HG03457 (cell line): ENCODE measurements around the gene PLA2G5.

Experiments used
- ATAC-seq: cut with Tn5 transposase; IDR thresholded peaks from one replicate; pipeline ENCODE4 v1.9.1; 2021; ENCODE audit warnings: moderate number of reproducible peaks; ENCODE audit not compliant: unreplicated experiment

The PLA2G5 gene

GRCh38 chr1:20089328-20090077 is 19.5 kb downstream of the PLA2G5 start:
- no peak for ATAC-seq

DNA sequence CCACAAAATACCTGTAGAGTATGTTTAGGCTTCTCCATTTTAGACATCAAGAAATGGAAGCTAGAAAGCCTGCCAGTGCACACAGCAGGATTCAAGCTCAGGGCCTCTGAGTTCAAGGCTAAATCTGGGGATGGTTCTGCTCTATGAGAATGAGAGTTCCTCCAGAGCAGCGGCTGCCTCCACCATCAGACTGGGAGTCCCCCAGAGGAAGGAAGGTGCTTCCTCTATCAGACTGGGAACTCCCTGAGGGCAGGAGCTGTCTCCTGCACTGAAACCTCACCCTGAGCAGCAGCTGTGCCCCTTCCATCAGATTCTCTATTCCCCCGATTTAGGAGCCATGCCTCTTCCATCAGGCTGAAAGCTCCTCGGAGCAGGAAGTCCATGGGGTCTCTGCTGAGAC is 20.1 kb downstream of the PLA2G5 start:
- no peak for ATAC-seq

DNA sequence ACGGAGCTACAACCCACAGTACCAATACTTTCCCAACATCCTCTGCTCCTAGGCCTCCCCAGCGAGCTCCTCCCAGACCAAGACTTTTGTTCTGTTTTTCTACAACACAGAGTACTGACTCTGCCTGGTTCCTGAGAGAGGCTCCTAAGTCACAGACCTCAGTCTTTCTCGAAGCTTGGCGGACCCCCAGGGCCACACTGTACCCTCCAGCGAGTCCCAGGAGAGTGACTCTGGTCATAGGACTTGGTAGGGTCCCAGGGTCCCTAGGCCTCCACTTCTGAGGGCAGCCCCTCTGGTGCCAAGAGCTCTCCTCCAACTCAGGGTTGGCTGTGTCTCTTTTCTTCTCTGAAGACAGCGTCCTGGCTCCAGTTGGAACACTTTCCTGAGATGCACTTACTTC is 20.6 kb downstream of the PLA2G5 start:
- ATAC-seq: no peak

DNA sequence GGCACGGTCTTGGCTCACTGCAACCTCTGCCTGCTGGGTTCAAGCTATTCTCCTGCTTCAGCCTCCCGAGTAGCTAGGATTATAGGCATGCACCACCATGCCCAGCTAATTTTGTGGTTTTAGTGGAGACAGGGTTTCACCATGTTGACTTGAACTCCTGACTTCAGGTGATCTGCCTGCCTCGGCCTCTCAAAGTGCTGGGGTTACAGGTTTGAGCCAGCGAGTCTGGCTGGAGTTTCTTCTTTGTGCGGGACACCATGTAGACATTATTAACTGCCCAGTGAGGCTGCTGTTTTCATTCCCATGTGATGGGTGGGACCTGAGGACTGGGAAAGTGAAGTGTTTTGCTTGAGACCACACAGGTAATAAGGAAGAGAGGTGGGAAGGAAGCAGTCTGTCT is 23.3 kb downstream of the PLA2G5 start:
- ATAC-seq: no peak

DNA sequence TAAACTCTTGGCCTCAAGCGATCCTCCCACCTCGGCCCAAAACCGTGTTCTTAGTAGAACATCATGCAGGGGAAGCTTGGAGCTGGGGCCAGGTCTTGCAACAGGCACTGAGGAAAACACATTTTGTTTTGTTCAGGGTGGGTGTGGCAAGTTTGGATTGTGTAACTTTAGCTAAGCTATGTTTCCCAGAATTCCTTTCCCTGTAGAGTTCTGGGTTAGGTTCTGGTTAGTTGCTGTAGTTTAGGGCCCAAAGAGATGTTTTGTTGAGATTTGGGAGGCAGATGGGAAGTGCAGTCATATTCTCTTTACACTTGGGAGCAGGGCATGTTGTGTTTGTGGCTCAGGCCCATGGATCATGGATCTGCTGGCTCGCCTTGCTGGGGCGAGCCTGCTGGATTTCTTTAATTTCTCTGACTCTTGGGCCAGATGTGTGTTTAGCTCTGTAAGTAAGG is 24.0 kb downstream of the PLA2G5 start:
- no peak for ATAC-seq

DNA sequence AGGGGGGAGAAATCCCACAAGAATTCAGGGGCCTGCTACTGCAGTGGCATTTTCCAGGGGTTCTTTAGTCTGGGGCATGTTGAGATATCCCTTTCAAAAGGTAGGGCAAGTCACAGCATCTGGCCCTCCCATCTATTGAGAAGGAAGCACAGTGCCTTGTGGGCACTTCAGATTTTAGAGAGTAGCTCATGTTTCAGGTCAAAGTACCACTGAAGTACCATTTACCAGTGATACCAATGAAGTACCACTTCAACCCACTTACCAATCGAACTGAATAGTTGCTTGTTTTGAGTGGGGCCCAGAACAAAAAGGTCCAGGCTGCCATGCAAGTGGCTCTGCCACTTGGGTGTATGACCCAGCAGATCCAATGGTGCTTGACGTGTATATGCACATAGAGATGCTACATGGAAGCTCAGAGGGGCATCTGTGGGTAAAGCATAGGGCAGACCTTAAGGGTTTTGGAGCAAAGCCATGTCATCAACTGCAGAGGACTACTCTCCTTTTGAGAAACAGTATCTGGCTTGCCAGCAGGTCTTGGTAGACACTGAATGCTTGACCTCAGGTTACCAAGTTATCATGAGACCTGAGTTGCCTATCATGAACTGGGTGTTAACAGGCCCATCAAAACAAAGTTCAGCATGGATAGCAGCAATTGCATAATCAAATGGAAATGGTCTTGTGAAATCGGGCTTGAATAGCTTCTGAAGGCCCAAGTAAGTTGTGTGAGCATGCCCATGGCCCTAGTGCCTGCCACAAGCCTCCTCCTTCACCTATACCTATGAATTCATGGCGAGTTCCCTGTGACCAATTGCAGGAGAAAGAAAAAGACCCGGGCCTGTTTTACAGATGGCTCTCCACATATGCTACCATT is 25.8 kb downstream of the PLA2G5 start:
- ATAC-seq: no peak

DNA sequence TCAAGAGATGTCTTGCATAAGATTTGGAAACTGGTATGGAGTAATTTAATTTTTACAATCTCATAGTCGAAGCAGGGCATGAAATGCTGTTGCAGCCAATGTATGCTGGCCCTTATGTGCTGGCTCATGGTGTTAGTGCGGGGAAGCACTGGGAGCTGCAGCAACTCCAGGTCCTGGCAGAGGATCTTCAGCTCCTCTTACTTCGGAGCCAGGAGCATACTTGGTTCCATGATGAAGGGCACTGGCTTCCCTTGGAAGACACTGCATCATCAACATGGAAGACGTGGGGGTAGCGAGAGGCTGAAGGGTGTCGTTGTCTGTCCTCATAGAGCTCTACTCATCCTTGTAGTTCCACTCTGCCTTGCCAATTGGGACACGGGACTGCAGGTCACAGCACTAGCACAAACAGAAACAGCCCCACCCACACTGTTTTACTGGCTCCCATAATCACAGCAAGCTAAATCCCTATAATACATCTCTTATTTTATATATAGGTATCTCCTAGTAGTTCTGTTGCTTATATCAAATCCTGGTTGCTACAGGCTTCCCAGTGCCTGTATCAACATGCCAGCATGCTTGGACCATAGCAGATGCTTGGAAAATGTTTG is 26.9 kb downstream of the PLA2G5 start:
- ATAC-seq: no peak

DNA sequence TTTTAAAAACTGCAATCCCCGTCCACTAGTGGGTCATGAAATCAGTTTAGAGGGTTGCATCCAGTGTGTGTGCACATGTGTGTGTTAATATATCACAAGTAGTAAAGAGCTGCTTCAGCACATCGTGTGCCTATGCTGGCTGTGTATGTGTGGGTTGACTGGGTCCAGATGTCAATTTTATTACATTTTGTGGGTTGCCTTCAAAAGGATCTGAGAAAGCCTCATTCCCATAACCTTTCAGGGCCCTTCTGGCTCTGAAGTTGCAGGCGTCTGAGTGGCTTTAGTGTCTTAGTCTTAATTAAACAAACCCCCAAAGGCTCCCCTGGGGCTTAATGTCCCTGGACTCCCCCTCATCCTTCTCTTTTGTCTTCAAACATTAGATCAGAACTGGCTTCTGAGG is 29.5 kb downstream of the PLA2G5 start:
- no peak for ATAC-seq

DNA sequence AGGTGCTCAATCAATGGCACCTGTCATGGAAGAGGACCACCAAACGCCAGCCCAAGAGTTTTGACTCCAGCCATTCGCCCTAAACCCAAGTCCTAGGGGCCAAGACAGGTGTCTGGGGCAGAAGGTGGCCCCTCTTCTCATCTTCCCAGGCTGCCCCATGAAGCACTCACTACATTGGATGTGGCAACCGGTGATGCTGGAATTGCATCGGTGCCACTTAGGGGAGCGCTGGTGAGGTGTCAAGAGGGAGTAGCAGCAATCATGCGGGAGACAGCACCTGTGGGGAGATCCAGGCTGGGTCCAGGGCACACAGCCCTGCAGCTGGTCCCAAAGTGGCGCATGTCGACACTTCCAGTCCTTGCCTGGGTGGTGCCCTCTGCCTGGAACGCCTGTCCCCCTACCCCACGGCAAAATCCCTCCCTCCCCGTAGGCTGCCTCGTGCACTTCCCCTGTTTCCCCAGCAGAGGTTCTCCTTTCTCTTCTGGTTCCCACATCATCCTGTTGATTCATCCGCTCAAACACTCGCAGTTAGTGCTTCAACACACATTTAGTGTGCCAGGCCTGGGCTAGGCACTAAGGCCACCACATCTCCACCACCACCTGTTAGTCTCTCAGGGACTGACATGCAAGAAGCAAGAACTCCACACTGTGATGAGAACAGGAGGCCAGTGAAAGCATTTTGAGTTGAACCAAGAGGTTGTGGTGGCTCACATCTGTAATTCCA is 30.8 kb downstream of the PLA2G5 start:
- no peak for ATAC-seq

- no peak for ATAC-seq
Observed at GRCh38 chr1:20102875-20103274, 32.9 kb downstream of the PLA2G5 start.

- no peak for ATAC-seq
Observed at GRCh38 chr1:20105856-20106255, 35.9 kb downstream of the PLA2G5 start.

GRCh38 chr1:20107351-20107750 is 37.4 kb downstream of the PLA2G5 start:
- ATAC-seq: no peak

- ATAC-seq: no peak
Observed at GRCh38 chr1:20107796-20108195, 37.8 kb downstream of the PLA2G5 start.

DNA sequence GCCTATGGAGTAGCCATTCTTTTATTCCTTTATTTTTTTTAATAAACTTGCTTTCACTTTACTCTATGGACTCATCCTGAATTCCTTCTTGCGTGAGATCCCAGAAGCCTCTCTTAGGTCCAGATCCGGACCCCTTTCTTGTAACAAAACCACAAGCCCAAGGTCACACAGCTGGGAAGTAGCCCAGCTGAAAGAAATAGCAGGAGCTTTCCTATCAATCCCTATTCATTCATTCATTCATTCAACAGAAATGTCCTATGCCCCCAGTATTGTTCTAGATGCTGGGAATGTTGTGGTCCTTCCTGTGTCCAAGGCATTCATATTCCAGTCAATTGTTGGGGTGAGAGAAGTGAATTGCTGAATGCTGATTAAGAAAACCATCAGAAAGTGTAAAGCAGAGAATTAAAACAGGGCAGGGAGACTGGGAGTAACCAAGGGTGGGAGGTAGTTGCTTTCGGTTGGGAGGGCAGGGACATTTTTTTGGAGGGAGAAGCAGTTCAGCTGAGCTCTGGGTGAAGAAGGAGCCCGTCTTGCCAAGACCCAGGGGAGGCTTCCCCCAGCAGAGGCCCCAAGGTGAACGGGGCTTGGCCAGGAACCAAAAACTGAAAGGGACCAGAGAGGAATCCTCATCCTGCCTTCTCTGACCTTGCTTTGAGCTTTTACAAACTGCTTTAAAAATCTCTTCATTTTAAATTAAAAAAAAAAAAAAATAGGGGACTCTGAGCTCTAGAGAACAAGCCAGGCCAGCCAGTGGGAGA is 38.6 kb downstream of the PLA2G5 start:
- no peak for ATAC-seq

DNA sequence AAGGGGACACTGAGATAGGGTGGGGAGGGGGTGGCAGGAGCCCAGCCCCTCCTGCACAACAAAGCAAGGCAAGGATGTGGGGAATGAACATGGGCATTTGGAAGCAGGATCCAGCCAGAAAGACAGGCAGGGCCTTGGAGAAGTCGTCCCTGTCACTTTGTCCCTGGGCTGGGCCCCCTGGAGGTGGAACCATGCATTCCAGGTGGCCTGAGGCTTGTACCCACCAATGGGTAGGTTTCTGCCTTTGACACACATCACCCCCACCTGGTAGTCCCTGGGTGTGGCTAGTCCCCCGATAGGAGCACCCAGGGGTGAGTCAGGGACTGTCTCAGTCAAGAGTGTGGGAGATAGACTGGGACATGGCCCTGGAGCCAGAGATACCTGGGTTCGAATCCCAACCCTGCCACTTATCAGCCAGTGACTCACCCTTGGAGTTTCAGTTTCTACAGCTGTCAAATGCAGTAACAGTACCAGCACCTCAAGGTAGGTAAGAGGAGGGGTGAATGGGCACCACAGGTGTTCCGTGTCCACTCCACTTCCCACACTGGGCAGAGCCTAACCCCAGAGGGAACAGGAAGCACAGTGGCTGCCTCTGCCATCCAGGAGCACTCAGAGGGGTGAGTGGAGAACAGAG is 39.3 kb downstream of the PLA2G5 start:
- ATAC-seq: no peak

- no peak for ATAC-seq
Observed at GRCh38 chr1:20110679-20111078, 40.7 kb downstream of the PLA2G5 start.

DNA sequence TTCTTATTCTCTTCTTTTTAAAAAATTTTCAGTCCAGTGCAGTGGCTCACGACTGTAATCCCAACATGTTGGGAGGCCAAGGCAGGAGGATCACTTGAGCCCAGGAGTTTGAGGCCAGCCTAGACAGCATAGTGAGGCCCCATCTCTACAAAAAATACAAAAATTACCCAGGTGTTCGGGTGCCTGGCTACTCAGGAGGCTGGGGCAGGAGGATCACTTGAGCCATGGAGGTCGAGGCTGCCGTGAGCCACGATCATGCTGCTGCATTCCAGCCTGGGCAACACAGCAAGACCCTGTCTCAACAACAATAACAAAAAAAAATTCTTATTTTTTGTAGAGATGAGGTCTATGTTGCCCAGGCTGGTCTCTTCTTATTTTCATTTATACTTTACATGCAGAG is 41.5 kb downstream of the PLA2G5 start:
- no peak for ATAC-seq

GRCh38 chr1:20112279-20113000 is 42.4 kb downstream of the PLA2G5 start:
- no peak for ATAC-seq

GRCh38 chr1:20114021-20114648 is 44.1 kb downstream of the PLA2G5 start:
- no peak for ATAC-seq
